Measurements from ENCODE around the gene SIGLEC11. TPM values are rescaled to one million over a fixed set of nuclear protein-coding genes. Genes with fewer than 3 reads are reported as not detected.
"Not testable (repeated sequence)": the region's sequence is repeated elsewhere in the genome, so short reads cannot be mapped to it uniquely, and the experiment has no call there.

The SIGLEC11 gene
- total RNA-seq, 6 experiments from 2014 or later = 0.74 to 3.0 (median 1.7) TPM

DNA sequence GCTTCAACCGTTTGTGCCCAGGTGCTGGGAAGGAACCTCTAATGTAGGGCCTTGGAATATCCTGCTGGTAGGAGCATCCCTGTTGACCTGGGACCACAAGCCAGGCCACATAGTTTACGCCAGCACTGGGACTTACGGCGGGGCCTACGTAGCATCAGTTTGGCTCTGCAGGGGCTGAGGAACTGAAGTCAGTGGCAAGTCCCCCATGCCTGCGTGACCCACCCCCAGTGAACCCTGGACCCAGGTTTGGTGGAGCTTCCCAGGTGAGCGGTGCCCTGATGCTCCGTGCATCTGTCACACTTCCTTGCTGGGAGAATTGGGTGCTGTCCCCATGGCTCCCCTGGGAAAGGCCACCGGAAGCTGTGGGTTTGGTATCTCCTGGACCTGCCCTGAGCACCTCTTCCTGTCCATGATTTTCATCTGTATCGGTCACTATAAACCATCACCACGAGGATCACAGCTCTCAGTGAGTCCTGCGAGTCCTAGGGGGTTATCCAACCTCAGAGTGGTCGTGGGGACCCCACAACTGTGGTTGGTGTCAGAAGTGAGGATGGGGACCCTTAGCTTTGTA, 9.9 kb downstream of the SIGLEC11 start:
- Histone ChIP-seq H3K27me3 (no peaks in the 10 kb centered on the region), H3K4me1 (peaks cover 0 to 10% (median 0%) of the 10 kb centered on the region in 4 donors), H3K4me3 (no peak overlapping the region), H3K9me3 (no peaks in the 10 kb centered on the region), H3K36me3 (no peaks in the 10 kb centered on the region), H3K27ac (no peak overlapping the region)
- DNase-seq (no peak), ATAC-seq (no peak)
- 37% methylated on average over 4 of the region's 13 CpGs for WGBS (ENCODE audit: insufficient coverage, low coverage, low lambda C conversion rate, missing lambda C conversion rate)
- intact Hi-C loops (cut with DNase I) = no loop called here
- TF ChIP-seq CTCF (IDR thresholded peaks at IDR 0.05) (no peak), POLR2A (IDR thresholded peaks at IDR 0.05) (no peak)

DNA sequence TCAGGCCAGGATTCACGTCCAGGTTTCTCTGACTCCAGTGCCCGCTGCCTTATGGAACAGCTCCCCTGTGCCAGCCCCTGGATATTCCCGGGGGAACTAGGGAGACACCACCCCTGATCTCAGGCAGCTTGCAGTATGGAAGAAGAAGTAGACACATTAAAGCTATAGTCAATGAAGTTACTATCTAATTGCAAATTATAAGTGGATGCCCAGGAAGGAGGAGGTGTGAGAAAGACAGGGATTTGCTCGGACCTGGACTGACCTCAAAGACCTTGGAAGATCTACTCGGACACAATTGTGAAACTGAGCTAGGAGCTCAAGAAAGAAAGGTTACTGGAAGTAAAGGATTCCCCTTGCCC, 10.4 kb downstream of the SIGLEC11 start:
- DNase-seq (no peak), ATAC-seq (no peak)
- Histone ChIP-seq H3K27me3 (no peaks in the 10 kb centered on the region), H3K36me3 (no peaks in the 10 kb centered on the region), H3K9me3 (no peaks in the 10 kb centered on the region), H3K4me1 (peaks cover 0 to 10% (median 0%) of the 10 kb centered on the region in 4 donors), H3K27ac (no peak overlapping the region), H3K4me3 (no peak overlapping the region)
- intact Hi-C loops (cut with DNase I) = no loop called here
- TF ChIP-seq POLR2A (IDR thresholded peaks at IDR 0.05) (no peak), CTCF (IDR thresholded peaks at IDR 0.05) (no peak)
- 65% methylated on average over 5 of the region's 5 CpGs for WGBS (ENCODE audit: insufficient coverage, low coverage, low lambda C conversion rate, missing lambda C conversion rate)

- H3K9me3 ChIP-seq = no peaks in the 10 kb centered on the region
- no peak overlapping the region for H3K4me3 ChIP-seq
- ATAC-seq (no peak), DNase-seq (no peak)
- H3K27me3 ChIP-seq = no peaks in the 10 kb centered on the region
- peaks cover 0 to 10% (median 0%) of the 10 kb centered on the region in 4 donors for H3K4me1 ChIP-seq
- WGBS (ENCODE audit: insufficient coverage, low coverage, low lambda C conversion rate, missing lambda C conversion rate) = 77% methylated on average over 5 of the region's 11 CpGs
- intact Hi-C loops (cut with DNase I) = no loop called here
- no peak overlapping the region for H3K27ac ChIP-seq
- H3K36me3 ChIP-seq = no peaks in the 10 kb centered on the region
- TF ChIP-seq POLR2A (IDR thresholded peaks at IDR 0.05) = no peak
- TF ChIP-seq CTCF (IDR thresholded peaks at IDR 0.05) = no peak
Observed at GRCh38 chr19:49949742-49950589, 11.0 kb downstream of the SIGLEC11 start.

- Histone ChIP-seq H3K27ac (no peak overlapping the region), H3K27me3 (no peaks in the 10 kb centered on the region), H3K4me3 (no peak overlapping the region), H3K36me3 (no peaks in the 10 kb centered on the region), H3K4me1 (no peaks in the 10 kb centered on the region), H3K9me3 (no peaks in the 10 kb centered on the region)
- DNase-seq (no peak), ATAC-seq (no peak)
- 65% methylated on average over 4 of the region's 8 CpGs for WGBS (ENCODE audit: insufficient coverage, low coverage, low lambda C conversion rate, missing lambda C conversion rate)
- intact Hi-C loops (cut with DNase I) = no loop called here
- TF ChIP-seq CTCF (IDR thresholded peaks at IDR 0.05) (no peak), POLR2A (IDR thresholded peaks at IDR 0.05) (no peak)
Observed at GRCh38 chr19:49946415-49946814, 14.6 kb downstream of the SIGLEC11 start.

DNA sequence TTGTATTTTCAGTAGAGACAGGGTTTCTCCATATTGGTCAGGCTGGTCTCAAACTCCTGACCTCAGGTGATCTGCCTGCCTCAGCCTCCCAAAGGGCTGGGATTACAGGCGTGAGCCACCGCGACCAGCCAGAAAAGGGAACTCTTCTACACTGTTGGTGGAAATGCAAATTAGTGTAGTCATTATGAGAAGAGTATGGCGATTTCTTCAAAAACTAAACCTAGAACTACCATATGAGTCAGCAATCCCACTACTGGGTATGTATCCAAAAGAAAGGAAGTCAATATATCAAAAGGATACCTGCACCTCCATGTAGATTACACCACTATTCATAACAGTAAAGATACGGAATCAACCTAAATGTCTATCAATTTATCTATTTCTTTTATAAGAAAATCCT, 16.4 kb downstream of the SIGLEC11 start:
- DNase-seq; ATAC-seq; H3K4me1 ChIP-seq; H3K36me3 ChIP-seq; H3K9me3 ChIP-seq; H3K27me3 ChIP-seq; H3K27ac ChIP-seq; H3K4me3 ChIP-seq; intact Hi-C loops (cut with DNase I): not testable (repeated sequence)
- WGBS (ENCODE audit: insufficient coverage, low coverage, low lambda C conversion rate, missing lambda C conversion rate) = 81% methylated on average over 5 of the region's 5 CpGs

Data from right lobe of liver (tissue), 6 donors.